ENCODE results near the gene TENM3.

- TF ChIP-seq CTCF (IDR thresholded peaks at IDR 0.05) = no peak
- TF ChIP-seq ZFX (IDR thresholded peaks at IDR 0.05; ENCODE audit: borderline replicate concordance) = no peak
Measured at GRCh38 chr4:182600856-182601255, 357.7 kb downstream of the TENM3 start.
